ENCODE data around the gene SYT15. TPM values are rescaled to one million over a fixed set of nuclear protein-coding genes. Genes with fewer than 3 reads are reported as not detected.

Gene SYT15
- total and polyA plus RNA-seq, 2 donors (not counting 1 experiment from before 2014, with no cell fraction given), result 0.18 to 0.94 TPM

DNA sequence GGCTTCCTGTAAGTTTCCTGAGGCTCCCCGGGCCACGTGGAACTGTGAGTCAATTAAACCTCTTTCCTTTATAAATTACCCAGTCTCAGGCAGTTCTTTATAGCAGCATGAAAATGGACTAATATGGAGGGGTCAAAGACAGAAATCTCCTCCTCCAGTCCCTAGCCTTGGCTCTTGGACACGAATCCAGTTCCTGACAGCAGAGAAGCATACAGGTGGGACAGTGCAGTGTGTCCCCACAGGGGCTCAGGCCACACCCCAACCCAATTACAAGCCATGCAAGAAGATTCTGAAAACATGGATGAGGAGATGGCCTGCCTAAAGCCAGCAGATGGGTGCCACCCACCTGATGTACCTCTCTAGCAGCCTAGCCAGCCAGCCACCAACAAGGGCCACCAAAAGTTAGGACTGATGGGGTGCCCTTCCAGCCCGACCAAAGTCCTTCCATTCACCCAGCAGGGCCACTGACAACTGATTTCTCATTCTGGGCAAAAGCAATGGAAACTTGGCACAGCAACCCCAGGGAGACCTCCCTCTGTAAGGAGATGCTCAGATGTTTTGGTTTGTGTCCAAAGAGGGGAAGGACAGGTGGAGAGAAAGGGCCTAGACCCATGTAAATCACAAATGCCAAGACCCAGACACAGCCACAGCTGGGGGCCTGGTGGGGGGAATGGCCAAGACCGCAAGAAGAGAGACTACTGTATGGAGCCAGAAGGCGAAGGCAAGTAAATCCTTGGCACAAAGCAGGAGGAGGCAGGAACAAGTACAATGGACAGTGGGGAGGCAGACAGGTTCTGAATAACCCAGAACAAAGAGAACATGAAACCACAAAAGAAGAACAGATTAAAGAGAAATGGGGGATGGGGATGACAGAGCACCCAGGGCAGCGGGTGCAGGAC is 36.1 kb upstream of the SYT15 start:
- CTCF ChIA-PET, result no interaction called here
- no peaks in the 10 kb centered on the region for H4K20me1 ChIP-seq (ENCODE audit: control insufficient read depth, insufficient read depth, low read length, poor library complexity, severe bottlenecking)

More for the DNA sequence above, 36.1 kb upstream of the SYT15 start:
- Histone ChIP-seq H3K9ac (ENCODE audit: low read length) (no peak overlapping the region), H3K27ac (ENCODE audit: low read length in 2 of 2) (no peak overlapping the region), H3K4me3 (ENCODE audit: control extremely low read depth in 1 of 5, extremely low read depth in 1 of 5, insufficient read depth in 1 of 5, low read depth in 2 of 5, low read length in 4 of 5) (no peak overlapping the region), H3K79me2 (ENCODE audit: control insufficient read depth, insufficient read depth, low read length) (no peaks in the 10 kb centered on the region), H3K4me2 (replicated peaks; ENCODE audit: low read depth, low read length, poor library complexity, severe bottlenecking) (no peak overlapping the region), H3K4me1 (ENCODE audit: control insufficient read depth in 2 of 2, insufficient read depth in 2 of 2, low read length in 2 of 2) (peaks cover 0 to 5% of the 10 kb centered on the region in 2 donors), H2AFZ (ENCODE audit: insufficient read depth, low read depth, low read length, poor library complexity, severe bottlenecking) (no peak overlapping the region), H3K36me3 (replicated peaks in 1 of 2; ENCODE audit: control extremely low read depth in 1 of 2, control insufficient read depth in 1 of 2, extremely low read depth in 1 of 2, insufficient read depth in 2 of 2, low read length in 1 of 2) (no peaks in the 10 kb centered on the region), H3K9me3 (ENCODE audit: control extremely low read depth in 1 of 3, control insufficient read depth in 2 of 3, insufficient read depth in 1 of 3, low read length in 2 of 3) (peaks cover 0 to 5% (median 0%) of the 10 kb centered on the region in 3 donors), H3K27me3 (replicated peaks in 1 of 4; ENCODE audit: control extremely low read depth in 1 of 4, control insufficient read depth in 3 of 4, insufficient read depth in 4 of 4, low read length in 3 of 4) (peaks cover 0 to 27% (median 8%) of the 10 kb centered on the region in 4 experiments)
- Mint-ChIP-seq H3K4me1 (peaks cover 7% of the 10 kb centered on the region), H3K27ac (no peak overlapping the region), H3K9me3 (ENCODE audit: insufficient read depth) (no peaks in the 10 kb centered on the region), H3K4me3 (no peak overlapping the region), H3K27me3 (peaks cover 47% of the 10 kb centered on the region)
- TF ChIP-seq, protein P1, sequence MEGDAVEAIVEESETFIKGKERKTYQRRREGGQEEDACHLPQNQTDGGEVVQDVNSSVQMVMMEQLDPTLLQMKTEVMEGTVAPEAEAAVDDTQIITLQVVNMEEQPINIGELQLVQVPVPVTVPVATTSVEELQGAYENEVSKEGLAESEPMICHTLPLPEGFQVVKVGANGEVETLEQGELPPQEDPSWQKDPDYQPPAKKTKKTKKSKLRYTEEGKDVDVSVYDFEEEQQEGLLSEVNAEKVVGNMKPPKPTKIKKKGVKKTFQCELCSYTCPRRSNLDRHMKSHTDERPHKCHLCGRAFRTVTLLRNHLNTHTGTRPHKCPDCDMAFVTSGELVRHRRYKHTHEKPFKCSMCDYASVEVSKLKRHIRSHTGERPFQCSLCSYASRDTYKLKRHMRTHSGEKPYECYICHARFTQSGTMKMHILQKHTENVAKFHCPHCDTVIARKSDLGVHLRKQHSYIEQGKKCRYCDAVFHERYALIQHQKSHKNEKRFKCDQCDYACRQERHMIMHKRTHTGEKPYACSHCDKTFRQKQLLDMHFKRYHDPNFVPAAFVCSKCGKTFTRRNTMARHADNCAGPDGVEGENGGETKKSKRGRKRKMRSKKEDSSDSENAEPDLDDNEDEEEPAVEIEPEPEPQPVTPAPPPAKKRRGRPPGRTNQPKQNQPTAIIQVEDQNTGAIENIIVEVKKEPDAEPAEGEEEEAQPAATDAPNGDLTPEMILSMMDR (IDR thresholded peaks at IDR 0.05), result no peak
- TF ChIP-seq EZH2 (IDR thresholded peaks at IDR 0.05; ENCODE audit: borderline replicate concordance, insufficient read depth, low read depth, low read length, poor library complexity, severe bottlenecking), result no peak
- POLR2A ChIA-PET, result no interaction called here
- WGBS (ENCODE audit: insufficient coverage), result 76% methylated on average over 7 of the region's 7 CpGs
- no peak for ATAC-seq (ENCODE audit: low read depth)
- DNase-seq, result no peak
- intact Hi-C loops (cut with micrococcal nuclease), result no loop called here
